Keratinocyte (primary cell): ENCODE measurements around the gene RNF152.

ENCODE experiments used
- EZH2 ChIP-seq: IDR thresholded peaks from one replicate; pipeline ENCODE4 v1.6.1; 2012; ENCODE audit warnings: inconsistent platforms, mild to moderate bottlenecking, low read length, moderate library complexity
- TF ChIP-seq, protein P1 (sequence below), 3 experiments: IDR thresholded peaks in 1 of 3; conservative IDR thresholded peaks in 1 of 3; optimal IDR thresholded peaks in 1 of 3; 2 replicates in 2 of 3; 3 replicates in 1 of 3; pipeline versions ENCODE3 to v1.5.1; 2011; ENCODE audit warnings: low read length in 3 of 3, mild to moderate bottlenecking in 3 of 3, moderate library complexity in 2 of 3, control low read depth in 1 of 3, inconsistent platforms in 1 of 3; ENCODE audit not compliant: insufficient read depth in 2 of 3; ENCODE audit errors: extremely low read depth in 1 of 3

DNA sequence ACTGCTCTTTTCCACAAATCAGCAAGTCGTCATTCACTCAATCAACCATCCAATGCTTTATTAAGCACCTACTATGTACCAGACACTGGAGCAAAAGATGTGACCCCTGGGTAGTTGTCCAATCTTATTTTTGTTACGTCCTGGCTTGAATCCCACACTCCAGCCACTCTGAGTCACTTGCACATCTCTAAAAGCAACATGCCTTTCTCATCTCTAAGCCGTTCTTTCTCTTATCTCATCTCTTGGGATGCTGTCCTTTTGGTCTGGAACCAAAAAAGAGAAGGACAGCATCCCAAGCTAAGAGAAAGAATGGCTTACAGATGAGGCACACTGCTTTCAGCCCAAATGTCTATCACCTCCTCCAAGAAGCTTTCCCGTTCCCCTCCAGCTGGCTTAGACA is 58.8 kb downstream of the RNF152 start:
- TF ChIP-seq, protein P1, sequence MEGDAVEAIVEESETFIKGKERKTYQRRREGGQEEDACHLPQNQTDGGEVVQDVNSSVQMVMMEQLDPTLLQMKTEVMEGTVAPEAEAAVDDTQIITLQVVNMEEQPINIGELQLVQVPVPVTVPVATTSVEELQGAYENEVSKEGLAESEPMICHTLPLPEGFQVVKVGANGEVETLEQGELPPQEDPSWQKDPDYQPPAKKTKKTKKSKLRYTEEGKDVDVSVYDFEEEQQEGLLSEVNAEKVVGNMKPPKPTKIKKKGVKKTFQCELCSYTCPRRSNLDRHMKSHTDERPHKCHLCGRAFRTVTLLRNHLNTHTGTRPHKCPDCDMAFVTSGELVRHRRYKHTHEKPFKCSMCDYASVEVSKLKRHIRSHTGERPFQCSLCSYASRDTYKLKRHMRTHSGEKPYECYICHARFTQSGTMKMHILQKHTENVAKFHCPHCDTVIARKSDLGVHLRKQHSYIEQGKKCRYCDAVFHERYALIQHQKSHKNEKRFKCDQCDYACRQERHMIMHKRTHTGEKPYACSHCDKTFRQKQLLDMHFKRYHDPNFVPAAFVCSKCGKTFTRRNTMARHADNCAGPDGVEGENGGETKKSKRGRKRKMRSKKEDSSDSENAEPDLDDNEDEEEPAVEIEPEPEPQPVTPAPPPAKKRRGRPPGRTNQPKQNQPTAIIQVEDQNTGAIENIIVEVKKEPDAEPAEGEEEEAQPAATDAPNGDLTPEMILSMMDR (optimal IDR thresholded peaks at IDR 0.05 in 1 of 3, IDR thresholded peaks at IDR 0.05 in 1 of 3, conservative IDR thresholded peaks at IDR 0.05 in 1 of 3; ENCODE audit: extremely low read depth in 1 of 3, insufficient read depth in 2 of 3, low read length in 3 of 3) = no peak
- TF ChIP-seq EZH2 = no peak
